Eye (tissue), 1 donor: ENCODE measurements around the gene VGLL2.

Experiments used
- DNase-seq: peaks from one replicate; pipeline ENCODE4 v3.0.0-alpha.2; 2015

VGLL2 gene

GRCh38 chr6:117270055-117270842 is 4.9 kb downstream of the VGLL2 start:
- DNase-seq = peak; percentile 76

GRCh38 chr6:117270843-117271507 is 5.6 kb downstream of the VGLL2 start:
- peak; percentile 34 for DNase-seq

DNA sequence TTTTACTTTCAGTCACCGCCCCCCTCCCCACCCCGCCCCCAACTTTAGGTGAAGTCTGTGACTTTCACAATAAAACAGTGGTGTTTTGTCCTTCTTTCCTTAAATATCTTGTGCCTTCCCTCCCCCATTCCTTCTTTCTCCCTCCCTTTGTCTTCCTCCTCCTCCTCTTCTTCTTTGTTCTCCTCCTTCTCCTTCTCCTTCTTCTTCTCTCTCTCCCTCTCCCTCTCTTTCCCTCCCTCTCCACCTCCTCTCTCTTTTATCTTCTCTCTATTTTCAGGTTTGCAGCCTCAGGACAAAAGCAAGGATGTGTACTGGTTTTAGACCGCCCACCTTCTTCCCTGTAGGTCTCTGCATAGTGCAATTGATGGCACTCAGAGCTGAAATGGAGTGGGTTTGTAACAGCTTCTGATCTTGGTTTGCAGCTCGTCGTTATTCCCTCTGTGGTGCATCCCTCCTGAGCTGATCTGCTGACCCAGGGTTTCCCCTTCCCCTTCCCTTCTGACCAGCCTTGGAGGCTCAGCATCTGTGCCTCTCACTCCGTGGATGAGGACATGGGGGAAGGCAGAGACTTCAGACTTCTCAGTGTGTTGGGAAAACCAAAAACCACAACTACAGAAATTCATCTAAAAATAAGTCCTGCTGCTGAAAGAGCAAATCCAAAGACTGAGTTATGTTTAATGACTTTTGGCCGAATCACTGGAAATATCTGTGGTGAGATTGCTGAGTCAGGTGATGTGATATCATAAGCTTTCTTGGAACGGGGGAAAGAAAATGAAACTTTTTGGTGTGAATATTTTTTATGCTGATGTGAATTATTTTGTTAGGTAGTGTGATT is 6.9 kb downstream of the VGLL2 start:
- DNase-seq = peak; percentile 8

GRCh38 chr6:117272891-117273290 is 7.5 kb downstream of the VGLL2 start:
- peak; percentile 4 for DNase-seq

DNA sequence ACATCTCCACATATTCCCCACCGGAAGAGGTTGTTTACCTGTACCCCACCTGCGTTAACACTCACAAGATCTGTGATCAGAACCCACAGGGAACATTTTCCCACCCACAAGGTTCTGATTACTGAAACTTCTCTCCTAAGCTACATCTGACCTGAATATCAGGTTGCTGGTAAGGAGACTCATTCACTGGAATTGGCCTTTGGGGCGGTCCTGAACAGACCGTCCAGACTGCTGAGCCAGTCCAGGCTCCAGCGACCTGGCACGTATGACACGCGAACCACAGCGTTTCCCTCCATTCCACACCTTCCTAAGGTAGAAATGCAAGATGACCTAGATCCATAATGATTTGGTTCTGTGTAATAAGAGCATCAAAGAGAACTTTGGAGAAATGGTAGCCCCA is 9.8 kb downstream of the VGLL2 start:
- DNase-seq = no peak

DNA sequence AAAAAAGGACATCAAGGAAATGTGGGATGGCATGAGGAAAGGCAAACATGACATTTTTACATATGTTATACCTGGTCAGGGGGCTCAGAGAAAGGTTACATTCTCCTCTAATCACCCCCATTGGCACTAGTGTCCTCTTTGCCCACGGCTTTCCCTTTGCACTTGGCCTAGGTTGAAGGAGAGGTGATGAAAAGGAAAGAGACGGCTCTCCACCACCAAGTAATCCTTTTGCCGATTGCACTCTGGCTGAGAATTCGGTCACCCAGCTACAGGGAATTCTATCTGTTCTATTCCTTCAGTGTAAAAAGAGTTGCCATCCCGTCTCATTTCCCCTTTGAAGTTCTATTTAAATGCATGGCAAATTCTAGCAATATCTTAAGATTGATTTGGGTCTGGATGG is 10.4 kb downstream of the VGLL2 start:
- DNase-seq = no peak

DNA sequence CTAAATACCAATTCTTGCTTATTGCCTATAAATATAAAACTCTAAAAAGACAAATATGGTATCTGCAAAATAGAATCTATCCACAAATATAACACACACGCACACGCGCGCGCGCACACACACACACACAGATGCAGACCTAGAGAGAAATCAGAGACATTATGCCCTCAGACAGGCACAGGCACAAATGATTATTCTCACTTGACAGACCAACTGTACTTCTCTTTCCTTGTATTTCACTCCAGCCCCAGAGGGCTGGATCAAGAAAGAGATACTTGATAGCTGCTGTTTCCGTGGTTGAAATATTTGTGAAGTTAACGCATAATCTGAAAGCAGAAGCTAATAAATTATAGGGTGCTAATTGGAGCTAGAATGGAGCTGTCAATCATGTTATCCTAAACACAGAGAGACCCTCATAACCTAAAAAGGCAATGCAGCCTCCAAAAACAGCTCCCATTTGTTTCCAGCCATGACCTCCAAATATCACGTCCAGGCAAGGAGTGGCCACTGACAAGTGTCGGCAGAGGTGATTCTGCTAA is 11.5 kb downstream of the VGLL2 start:
- no peak for DNase-seq

- DNase-seq = no peak
These were observed 15.6 kb downstream of the VGLL2 start for GRCh38 chr6:117280922-117281321.

GRCh38 chr6:117288083-117288715 is 22.8 kb downstream of the VGLL2 start:
- no peak for DNase-seq

- no peak for DNase-seq
These were observed 25.0 kb downstream of the VGLL2 start for GRCh38 chr6:117290173-117290846.

DNA sequence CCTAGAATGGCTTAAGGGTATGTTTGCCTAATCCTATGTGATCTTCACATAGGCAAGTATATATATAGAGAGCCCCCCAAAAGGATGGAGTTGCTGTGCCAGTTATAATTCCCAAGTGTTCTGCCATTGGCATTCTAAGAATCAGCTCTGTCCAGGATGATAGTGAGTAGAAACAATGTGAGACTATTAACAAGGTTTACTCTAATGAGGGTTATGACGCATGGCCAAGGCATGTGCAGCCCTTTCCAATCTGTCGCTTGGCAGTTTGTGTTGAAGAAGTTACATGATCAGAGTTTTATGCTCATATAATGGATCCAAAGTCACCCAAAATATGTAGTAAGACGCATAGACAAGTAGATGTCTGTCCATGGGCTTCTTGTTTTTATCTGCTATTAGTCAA is 33.6 kb downstream of the VGLL2 start:
- no peak for DNase-seq

DNA sequence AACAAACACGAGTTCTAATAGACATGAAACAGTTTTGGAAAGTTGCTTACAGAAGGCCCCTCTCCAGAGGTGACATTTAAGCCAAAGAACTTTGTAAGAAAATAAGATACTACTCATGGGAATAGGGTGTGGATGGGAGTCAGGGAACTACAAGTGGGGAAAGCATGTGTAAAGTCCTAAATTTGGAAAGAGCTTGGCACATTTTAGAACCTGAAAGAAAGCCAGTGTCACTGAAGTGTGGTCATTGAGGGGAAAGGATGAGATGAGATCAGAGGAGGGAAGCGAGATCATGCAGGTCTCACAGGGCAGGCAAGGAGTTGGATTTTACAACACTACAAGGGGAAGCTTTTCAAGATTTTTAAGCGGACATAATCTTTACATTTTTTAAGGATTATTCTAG is 38.0 kb downstream of the VGLL2 start:
- no peak for DNase-seq

DNA sequence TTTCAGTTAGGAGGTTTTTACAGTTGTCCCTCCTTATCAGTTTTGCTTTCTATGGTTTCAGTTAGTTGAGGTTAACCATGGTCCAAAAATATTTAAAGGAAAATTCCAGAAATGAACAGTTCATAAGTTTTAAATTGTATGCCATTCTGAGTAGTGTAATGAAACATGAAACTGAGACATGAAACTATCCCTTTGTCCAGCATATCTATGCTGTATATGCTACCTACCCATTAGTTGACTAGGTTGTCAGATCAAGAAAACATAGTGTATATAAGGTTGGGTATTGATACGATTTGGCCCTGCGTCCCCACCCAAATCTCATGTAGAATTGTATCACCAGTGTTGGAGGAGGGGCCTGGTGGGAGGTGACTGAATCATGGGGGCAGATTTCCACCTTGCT is 39.1 kb downstream of the VGLL2 start:
- no peak for DNase-seq

DNA sequence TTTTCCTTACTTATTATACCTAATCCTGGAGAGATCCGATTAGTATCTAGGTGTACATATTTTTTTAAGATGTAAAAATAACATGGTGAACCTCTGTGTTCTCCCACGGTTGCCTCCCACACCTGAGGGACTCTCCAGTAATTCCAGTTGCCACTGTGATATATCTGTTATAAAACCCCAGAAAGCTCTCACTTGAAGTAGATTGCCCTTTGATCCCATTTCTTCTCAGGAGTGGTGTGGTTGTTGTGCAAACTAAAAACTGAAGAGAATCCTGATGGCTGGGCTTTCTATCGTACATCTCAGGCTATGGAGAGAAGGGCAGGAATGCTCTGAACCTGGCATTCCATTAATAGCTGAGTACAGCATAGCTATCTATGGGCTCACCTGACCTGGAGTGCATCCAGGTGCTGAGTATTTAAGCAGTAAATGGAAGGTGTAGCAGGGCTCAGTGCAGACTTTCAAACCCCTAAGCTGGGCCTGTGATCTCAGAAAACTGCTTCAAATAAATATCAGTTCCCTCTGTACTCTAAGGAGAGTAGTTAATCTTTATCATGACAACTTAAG is 41.0 kb downstream of the VGLL2 start:
- no peak for DNase-seq

GRCh38 chr6:117307655-117308054 is 42.3 kb downstream of the VGLL2 start:
- no peak for DNase-seq

GRCh38 chr6:117309069-117309468 is 43.7 kb downstream of the VGLL2 start:
- DNase-seq = no peak

DNA sequence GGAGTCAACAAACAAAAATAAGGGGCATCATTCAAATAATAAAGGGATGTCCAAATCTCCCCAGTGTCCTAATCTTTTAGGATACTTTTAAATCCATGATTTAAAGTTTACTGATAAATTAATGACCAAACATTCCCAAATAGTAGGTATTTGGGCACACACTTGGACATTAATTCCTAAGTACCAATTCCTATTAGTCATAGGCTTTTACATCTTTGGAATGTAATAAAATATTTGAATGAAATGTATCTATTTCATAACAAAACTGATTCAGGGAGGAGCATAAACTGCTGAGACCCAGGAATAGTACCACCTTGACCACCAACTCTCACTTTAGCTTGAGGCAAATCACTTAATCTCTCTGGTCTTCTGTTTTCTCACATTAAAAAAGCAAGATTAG is 44.3 kb downstream of the VGLL2 start:
- DNase-seq = no peak

DNA sequence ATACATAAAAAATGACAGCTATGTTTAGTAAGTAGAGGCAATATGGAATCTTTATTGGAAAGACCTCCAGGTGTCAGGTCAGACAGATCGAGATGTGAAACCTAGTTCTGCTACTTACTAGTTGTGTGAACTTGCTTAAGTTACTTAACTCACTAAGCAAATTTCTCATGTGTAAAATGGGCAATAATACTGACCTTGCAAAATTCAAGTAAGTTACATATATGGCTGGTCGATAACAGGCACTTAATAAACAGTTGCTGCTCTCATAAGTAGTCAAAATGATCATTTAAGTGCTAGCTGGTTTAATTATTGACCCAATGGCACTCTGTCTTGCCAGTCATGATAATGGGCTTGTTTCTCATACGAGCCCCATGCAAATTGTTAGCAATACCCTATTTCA is 46.0 kb downstream of the VGLL2 start:
- DNase-seq = no peak

- DNase-seq = peak; percentile 69
These were observed 46.4 kb downstream of the VGLL2 start for GRCh38 chr6:117311726-117312125.

DNA sequence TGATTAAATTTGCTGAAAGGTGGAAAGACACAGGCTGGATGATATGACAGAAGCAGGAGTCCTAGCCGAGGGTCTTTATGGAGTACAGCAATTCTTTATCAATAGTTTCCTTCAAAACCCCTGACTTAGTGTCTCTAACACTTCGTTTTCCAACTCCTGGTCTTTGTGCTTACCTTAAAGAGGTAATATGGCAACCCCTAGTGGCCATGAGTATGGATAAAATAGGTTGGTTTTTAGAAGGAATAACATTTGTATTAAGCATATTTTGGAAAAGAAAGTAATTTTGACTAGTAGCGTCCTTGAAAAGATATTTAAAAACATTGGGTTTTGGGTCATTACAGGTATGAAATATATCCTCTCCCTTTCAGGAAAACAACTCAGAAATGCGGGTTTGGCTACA is 51.9 kb downstream of the VGLL2 start:
- DNase-seq = peak; percentile 5
